IPS-20b (cell line): Measurements from ENCODE around the gene DOCK3.

ENCODE experiments used
- H3K27ac ChIP-seq: one replicate; pipeline ENCODE4 v1.5.1; 2013; ENCODE audit warnings: low read length
- H3K27me3 ChIP-seq: 2 replicates; pipeline ENCODE4 v1.6.1; 2013; ENCODE audit warnings: mild to moderate bottlenecking, low read length, inconsistent platforms; ENCODE audit not compliant: insufficient read depth
- H3K36me3 ChIP-seq: 2 replicates; pipeline ENCODE4 v1.6.1; 2013; ENCODE audit warnings: low read depth, mild to moderate bottlenecking, inconsistent platforms, low read length, moderate library complexity; ENCODE audit not compliant: insufficient read depth
- H3K4me1 ChIP-seq: 2 replicates; pipeline ENCODE4 v1.6.1; 2013; ENCODE audit warnings: mild to moderate bottlenecking, control low read depth, inconsistent platforms, low read length, moderate library complexity; ENCODE audit not compliant: insufficient read depth
- H3K4me3 ChIP-seq: 2 replicates; pipeline ENCODE4 v1.5.1; 2013; ENCODE audit warnings: mild to moderate bottlenecking, low read length, inconsistent platforms
- H3K9ac ChIP-seq: 2 replicates; pipeline ENCODE4 v1.6.1; 2013; ENCODE audit warnings: low read depth, mild to moderate bottlenecking, inconsistent platforms, low read length, moderate library complexity
- H3K9me3 ChIP-seq: 2 replicates; pipeline ENCODE4 v1.6.1; 2013; ENCODE audit warnings: mild to moderate bottlenecking, low read depth, low read length, inconsistent platforms; ENCODE audit not compliant: insufficient read depth

DOCK3 gene

GRCh38 chr3:51379746-51380455, 705.2 kb downstream of the DOCK3 start:
- peaks cover 3% of the 10 kb centered on the region; the same call in 1 of the 2 replicates for H3K36me3 ChIP-seq
- H3K27me3 ChIP-seq, result no peaks in the 10 kb centered on the region
- no peak overlapping the region for H3K9ac ChIP-seq
- no peak overlapping the region for H3K4me3 ChIP-seq
- no peak overlapping the region for H3K27ac ChIP-seq
- no peaks in the 10 kb centered on the region for H3K9me3 ChIP-seq
- H3K4me1 ChIP-seq, result peaks cover 10% of the 10 kb centered on the region; the same call in 1 of the 2 replicates

GRCh38 chr3:51380601-51381332, 706.0 kb downstream of the DOCK3 start:
- Histone ChIP-seq H3K4me3 (no peak overlapping the region), H3K9ac (no peak overlapping the region), H3K4me1 (peaks cover 10% of the 10 kb centered on the region; the same call in 1 of the 2 replicates), H3K27me3 (no peaks in the 10 kb centered on the region), H3K9me3 (no peaks in the 10 kb centered on the region), H3K36me3 (no peaks in the 10 kb centered on the region), H3K27ac (no peak overlapping the region)

- Histone ChIP-seq H3K4me3 (no peak overlapping the region), H3K27me3 (no peaks in the 10 kb centered on the region), H3K9ac (no peak overlapping the region), H3K36me3 (peaks cover 4% of the 10 kb centered on the region), H3K27ac (no peak overlapping the region), H3K4me1 (peaks cover 12% of the 10 kb centered on the region), H3K9me3 (no peaks in the 10 kb centered on the region)
Measured at GRCh38 chr3:51381333-51381705, 706.6 kb downstream of the DOCK3 start.

GRCh38 chr3:51382076-51382745, 707.5 kb downstream of the DOCK3 start:
- H3K4me1 ChIP-seq, result peaks cover 16% of the 10 kb centered on the region
- H3K9ac ChIP-seq, result no peak overlapping the region
- no peaks in the 10 kb centered on the region for H3K9me3 ChIP-seq
- no peak overlapping the region for H3K27ac ChIP-seq
- H3K4me3 ChIP-seq, result no peak overlapping the region
- H3K36me3 ChIP-seq, result peaks cover 10% of the 10 kb centered on the region
- H3K27me3 ChIP-seq, result no peaks in the 10 kb centered on the region

GRCh38 chr3:51382947-51383578, 708.3 kb downstream of the DOCK3 start:
- H3K36me3 ChIP-seq, result peaks cover 18% of the 10 kb centered on the region
- no peaks in the 10 kb centered on the region for H3K9me3 ChIP-seq
- peaks cover 16% of the 10 kb centered on the region for H3K4me1 ChIP-seq
- no peaks in the 10 kb centered on the region for H3K27me3 ChIP-seq
- no peak overlapping the region for H3K27ac ChIP-seq
- H3K4me3 ChIP-seq, result peak overlapping the region; percentile 76
- peak overlapping the region; percentile 88; the same call in 1 of the 2 replicates for H3K9ac ChIP-seq

- Histone ChIP-seq H3K27me3 (no peaks in the 10 kb centered on the region), H3K9me3 (no peaks in the 10 kb centered on the region), H3K4me3 (peak overlapping the region; percentile 76), H3K4me1 (peaks cover 16% of the 10 kb centered on the region), H3K36me3 (peaks cover 30% of the 10 kb centered on the region), H3K27ac (peak overlapping the region; percentile 22), H3K9ac (peak overlapping the region; percentile 88)
Measured at GRCh38 chr3:51384055-51384725, 709.5 kb downstream of the DOCK3 start.

- Histone ChIP-seq H3K9me3 (no peaks in the 10 kb centered on the region), H3K4me1 (peaks cover 17% of the 10 kb centered on the region), H3K27me3 (no peaks in the 10 kb centered on the region), H3K27ac (peak within 1 kb of the TSS; percentile 22), H3K36me3 (peaks cover 37% of the 10 kb centered on the region), H3K9ac (peak within 1 kb of the TSS; percentile 95), H3K4me3 (peak within 1 kb of the TSS; percentile 94)
Measured at GRCh38 chr3:51384726-51385473, 710.2 kb downstream of the DOCK3 start, which contains the start of gene MANF. TSS of gene MANF (plus strand) at chr3:51385291. CDS start at chr3:51385343, 52 bp downstream.

- H3K4me1 ChIP-seq, result peaks cover 22% of the 10 kb centered on the region
- H3K9me3 ChIP-seq, result no peaks in the 10 kb centered on the region
- peak overlapping the region; percentile 94 for H3K4me3 ChIP-seq
- H3K36me3 ChIP-seq, result peaks cover 44% of the 10 kb centered on the region
- no peaks in the 10 kb centered on the region for H3K27me3 ChIP-seq
- peak overlapping the region; percentile 95 for H3K9ac ChIP-seq
- peak overlapping the region; percentile 7 for H3K27ac ChIP-seq
Measured at GRCh38 chr3:51385621-51386091, 710.9 kb downstream of the DOCK3 start.

GRCh38 chr3:51386159-51386851, 711.6 kb downstream of the DOCK3 start:
- Histone ChIP-seq H3K36me3 (peaks cover 44% of the 10 kb centered on the region), H3K27ac (no peak overlapping the region)

GRCh38 chr3:51386852-51387229, 712.1 kb downstream of the DOCK3 start:
- H3K4me3 ChIP-seq, result peak overlapping the region; percentile 94
- peak overlapping the region; percentile 95; the same call in 1 of the 2 replicates for H3K9ac ChIP-seq
- H3K27ac ChIP-seq, result no peak overlapping the region
- H3K9me3 ChIP-seq, result no peaks in the 10 kb centered on the region
- peaks cover 44% of the 10 kb centered on the region for H3K36me3 ChIP-seq
- H3K27me3 ChIP-seq, result no peaks in the 10 kb centered on the region
- H3K4me1 ChIP-seq, result peaks cover 23% of the 10 kb centered on the region

More at GRCh38 chr3:51386159-51386851, 711.6 kb downstream of the DOCK3 start:
- Histone ChIP-seq H3K27me3 (no peaks in the 10 kb centered on the region), H3K9ac (peak overlapping the region; percentile 95), H3K9me3 (no peaks in the 10 kb centered on the region), H3K4me1 (peaks cover 23% of the 10 kb centered on the region), H3K4me3 (peak overlapping the region; percentile 94)
